Measurements from ENCODE around the gene BARHL1. TPM values are rescaled to one million over a fixed set of nuclear protein-coding genes. Genes with fewer than 3 reads are reported as not detected.

Gene BARHL1
- polyA plus RNA-seq, 1 donor (not counting 4 experiments of a cell fraction or from before 2014, with no cell fraction given): not detected

GRCh38 chr9:132595319-132595718, 12.9 kb downstream of the BARHL1 start:
- Histone ChIP-seq H2AFZ (ENCODE audit: control insufficient read depth, low read length) (no peak overlapping the region), H3K36me3 (ENCODE audit: control insufficient read depth in 2 of 2, extremely low read depth in 1 of 2, insufficient read depth in 2 of 2, low read length in 2 of 2) (peaks cover 10 to 19% of the 10 kb centered on the region in 2 experiments), H3K4me2 (ENCODE audit: control insufficient read depth, extremely low read depth, insufficient read depth, low read depth, low read length) (no peak overlapping the region), H3K27me3 (ENCODE audit: control insufficient read depth, extremely low read depth, insufficient read depth, low read length) (peaks cover 15% of the 10 kb centered on the region), H3K4me3 (ENCODE audit: control insufficient read depth in 2 of 3, extremely low read depth in 1 of 3, insufficient read depth in 2 of 3, low read depth in 1 of 3, low read length in 3 of 3) (no peak overlapping the region), H3K27ac (ENCODE audit: control insufficient read depth, insufficient read depth, low read length) (no peak overlapping the region), H3K4me1 (ENCODE audit: control insufficient read depth, extremely low read depth, insufficient read depth, low read length) (no peaks in the 10 kb centered on the region), H3K9me1 (ENCODE audit: control insufficient read depth, extremely low read depth, insufficient read depth, low read length) (no peaks in the 10 kb centered on the region), H4K20me1 (ENCODE audit: control insufficient read depth, extremely low read depth, insufficient read depth, low read length) (peaks cover 5% of the 10 kb centered on the region), H3K9ac (ENCODE audit: control insufficient read depth, extremely low read depth, insufficient read depth, low read length) (no peak overlapping the region), H3K9me3 (ENCODE audit: control insufficient read depth, low read depth, low read length) (no peaks in the 10 kb centered on the region), H3K79me2 (ENCODE audit: control insufficient read depth, insufficient read depth, low read length) (no peaks in the 10 kb centered on the region)
- dilution Hi-C loops (cut with MboI; ENCODE audit: extremely low pct_ligation_motif_present, low sequenced_read_pairs): no loop called here
- FAIRE-seq (no peak), DNase-seq (ENCODE audit: low read depth, low spot score) (no peak)
- TF ChIP-seq EZH2 (IDR thresholded peaks at IDR 0.05; ENCODE audit: low read length): no peak
- TF ChIP-seq, protein P1, sequence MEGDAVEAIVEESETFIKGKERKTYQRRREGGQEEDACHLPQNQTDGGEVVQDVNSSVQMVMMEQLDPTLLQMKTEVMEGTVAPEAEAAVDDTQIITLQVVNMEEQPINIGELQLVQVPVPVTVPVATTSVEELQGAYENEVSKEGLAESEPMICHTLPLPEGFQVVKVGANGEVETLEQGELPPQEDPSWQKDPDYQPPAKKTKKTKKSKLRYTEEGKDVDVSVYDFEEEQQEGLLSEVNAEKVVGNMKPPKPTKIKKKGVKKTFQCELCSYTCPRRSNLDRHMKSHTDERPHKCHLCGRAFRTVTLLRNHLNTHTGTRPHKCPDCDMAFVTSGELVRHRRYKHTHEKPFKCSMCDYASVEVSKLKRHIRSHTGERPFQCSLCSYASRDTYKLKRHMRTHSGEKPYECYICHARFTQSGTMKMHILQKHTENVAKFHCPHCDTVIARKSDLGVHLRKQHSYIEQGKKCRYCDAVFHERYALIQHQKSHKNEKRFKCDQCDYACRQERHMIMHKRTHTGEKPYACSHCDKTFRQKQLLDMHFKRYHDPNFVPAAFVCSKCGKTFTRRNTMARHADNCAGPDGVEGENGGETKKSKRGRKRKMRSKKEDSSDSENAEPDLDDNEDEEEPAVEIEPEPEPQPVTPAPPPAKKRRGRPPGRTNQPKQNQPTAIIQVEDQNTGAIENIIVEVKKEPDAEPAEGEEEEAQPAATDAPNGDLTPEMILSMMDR (optimal IDR thresholded peaks at IDR 0.05 in 1 of 3, IDR thresholded peaks at IDR 0.05 in 1 of 3, conservative IDR thresholded peaks at IDR 0.05 in 1 of 3; ENCODE audit: extremely low read depth in 1 of 3, insufficient read depth in 2 of 3, low read length in 3 of 3): no peak

- Histone ChIP-seq H3K4me2 (ENCODE audit: control insufficient read depth, extremely low read depth, insufficient read depth, low read depth, low read length) (no peak overlapping the region), H3K79me2 (ENCODE audit: control insufficient read depth, insufficient read depth, low read length) (no peaks in the 10 kb centered on the region), H3K4me3 (ENCODE audit: control insufficient read depth in 2 of 3, extremely low read depth in 1 of 3, insufficient read depth in 2 of 3, low read depth in 1 of 3, low read length in 3 of 3) (no peak overlapping the region), H3K36me3 (ENCODE audit: control insufficient read depth in 2 of 2, extremely low read depth in 1 of 2, insufficient read depth in 2 of 2, low read length in 2 of 2) (peaks cover 12 to 19% of the 10 kb centered on the region in 2 experiments), H3K9me1 (ENCODE audit: control insufficient read depth, extremely low read depth, insufficient read depth, low read length) (no peaks in the 10 kb centered on the region), H2AFZ (ENCODE audit: control insufficient read depth, low read length) (no peak overlapping the region), H4K20me1 (ENCODE audit: control insufficient read depth, extremely low read depth, insufficient read depth, low read length) (no peaks in the 10 kb centered on the region), H3K9me3 (ENCODE audit: control insufficient read depth, low read depth, low read length) (no peaks in the 10 kb centered on the region), H3K9ac (ENCODE audit: control insufficient read depth, extremely low read depth, insufficient read depth, low read length) (no peak overlapping the region), H3K4me1 (ENCODE audit: control insufficient read depth, extremely low read depth, insufficient read depth, low read length) (no peaks in the 10 kb centered on the region), H3K27me3 (ENCODE audit: control insufficient read depth, extremely low read depth, insufficient read depth, low read length) (peaks cover 6% of the 10 kb centered on the region), H3K27ac (ENCODE audit: control insufficient read depth, insufficient read depth, low read length) (no peak overlapping the region)
- TF ChIP-seq, protein P1 (optimal IDR thresholded peaks at IDR 0.05 in 1 of 3, IDR thresholded peaks at IDR 0.05 in 1 of 3, conservative IDR thresholded peaks at IDR 0.05 in 1 of 3; ENCODE audit: extremely low read depth in 1 of 3, insufficient read depth in 2 of 3, low read length in 3 of 3): no peak
- TF ChIP-seq EZH2 (IDR thresholded peaks at IDR 0.05; ENCODE audit: low read length): no peak
- FAIRE-seq (no peak), DNase-seq (ENCODE audit: low read depth, low spot score) (no peak)
- dilution Hi-C loops (cut with MboI; ENCODE audit: extremely low pct_ligation_motif_present, low sequenced_read_pairs): no loop called here
These were observed 13.8 kb downstream of the BARHL1 start for GRCh38 chr9:132596200-132596599.
